ENCODE data around the gene KDM4C.
"Not testable (repeated sequence)": the region's sequence is repeated elsewhere in the genome, so short reads cannot be mapped to it uniquely, and the experiment has no call there.

KDM4C gene

DNA sequence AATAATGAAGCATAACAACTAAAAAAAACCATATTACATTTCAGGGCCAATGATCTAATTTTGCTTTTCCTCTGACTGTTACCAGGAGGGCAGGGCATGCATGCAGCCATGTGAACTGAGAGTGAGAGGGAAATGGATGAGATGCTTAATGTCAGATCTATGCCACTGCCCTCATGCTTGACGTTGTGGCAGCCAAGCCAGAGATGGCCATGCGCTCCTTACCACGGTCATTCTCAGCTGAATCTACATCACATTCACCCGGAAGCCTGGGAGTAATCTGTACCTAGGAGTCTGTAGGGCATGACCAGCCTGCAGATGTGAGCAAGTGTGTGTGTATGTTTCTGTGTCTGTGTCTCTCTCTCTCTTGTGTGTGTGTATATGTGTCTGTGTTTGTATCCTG is 183.7 kb downstream of the KDM4C start:
- DNase-seq = no peak

DNA sequence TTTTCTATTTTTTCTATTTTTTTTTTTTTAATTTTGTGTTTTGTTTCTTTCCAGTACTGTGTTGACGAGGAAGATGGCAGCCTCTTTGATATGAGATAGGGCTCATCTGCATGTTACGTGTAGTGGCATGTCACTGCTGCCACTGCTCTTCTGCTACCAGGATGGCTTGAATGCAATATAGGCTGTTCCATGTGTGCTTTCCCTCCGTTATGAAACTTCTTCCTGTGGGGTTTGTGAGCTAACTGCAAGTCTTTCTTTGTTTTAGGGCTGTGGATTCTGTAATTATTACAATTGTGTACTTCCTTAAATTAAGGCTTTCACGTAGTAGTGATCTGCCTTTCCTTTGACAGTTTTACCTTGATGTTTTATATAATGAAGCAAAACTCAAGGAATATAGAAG is 184.6 kb downstream of the KDM4C start:
- no peak for DNase-seq

DNA sequence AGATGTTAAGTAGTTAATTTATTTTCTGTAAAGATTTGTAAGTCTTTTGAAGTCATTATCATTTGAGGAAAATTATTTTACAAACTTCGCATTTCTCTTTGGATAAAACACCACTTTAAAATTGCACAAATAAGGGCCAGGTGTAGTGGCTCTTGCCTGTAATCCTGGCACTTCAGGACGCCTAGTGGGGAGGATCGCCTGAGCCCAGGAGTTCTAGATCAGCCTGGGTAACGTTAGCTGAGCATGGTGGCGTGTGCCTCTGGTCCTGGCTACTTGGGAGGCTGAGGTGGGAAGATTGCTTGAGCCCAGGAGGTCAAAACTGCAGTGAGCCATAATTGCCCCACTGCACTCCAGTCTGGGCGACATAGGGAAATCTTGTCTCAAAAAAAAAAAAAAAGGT is 185.5 kb downstream of the KDM4C start:
- no peak for DNase-seq

DNA sequence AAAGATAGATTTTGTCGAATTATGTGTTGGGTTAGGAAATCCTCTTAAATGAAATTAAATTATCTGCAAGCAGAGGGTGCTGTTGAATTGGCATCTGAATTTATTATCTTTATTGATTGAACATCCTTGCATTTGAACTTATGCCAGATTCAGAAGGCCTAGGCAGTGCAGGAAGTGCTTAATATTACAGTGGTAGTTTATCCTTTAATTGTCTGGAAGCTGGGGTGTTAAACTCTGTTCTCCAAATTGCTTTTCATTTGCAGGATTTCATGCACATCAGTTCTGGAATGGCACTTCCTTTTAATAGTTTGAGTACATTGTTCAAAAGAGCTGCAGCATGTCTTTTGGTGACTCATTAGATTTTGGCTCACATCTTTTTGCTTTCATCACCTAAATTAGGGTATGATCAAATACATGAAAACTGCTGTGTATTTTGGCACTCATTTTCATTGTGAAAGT is 186.3 kb downstream of the KDM4C start:
- no peak for DNase-seq

DNA sequence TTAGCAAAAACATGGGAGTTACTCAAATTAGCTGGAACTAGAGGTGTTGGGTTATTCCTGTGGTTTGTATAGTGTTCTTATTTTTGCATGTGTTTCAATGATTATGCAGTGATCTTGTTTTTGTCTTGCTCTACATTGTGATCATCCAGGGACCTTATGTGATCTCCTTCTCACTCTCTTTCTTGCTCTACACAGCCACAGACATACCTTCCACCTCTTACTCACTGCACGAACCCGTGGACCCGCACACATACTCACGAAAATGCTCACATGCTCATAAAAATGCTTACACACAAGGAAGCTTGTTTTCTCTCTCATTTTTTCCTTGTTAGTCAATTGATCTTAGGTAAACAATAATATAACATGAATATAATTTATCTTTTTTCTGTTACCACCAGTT is 187.1 kb downstream of the KDM4C start:
- no peak for DNase-seq

DNA sequence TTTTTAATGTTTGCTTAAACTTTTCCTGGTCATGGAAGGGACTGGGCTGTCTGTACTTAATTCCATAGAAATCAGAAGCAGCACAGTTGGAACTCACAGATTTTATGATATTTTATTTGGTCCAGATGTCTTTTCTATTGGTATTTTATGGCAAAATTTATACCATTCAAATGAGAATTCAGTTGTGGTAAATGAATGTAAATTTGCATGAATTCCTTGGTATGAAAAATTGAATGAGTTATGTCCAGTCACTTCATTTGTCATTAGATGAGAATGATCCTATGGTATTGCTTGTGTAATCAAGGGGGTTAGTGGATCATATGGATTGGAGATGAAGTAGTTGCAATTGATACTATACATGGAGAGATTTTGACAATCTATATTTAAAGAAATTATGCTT is 188.0 kb downstream of the KDM4C start:
- DNase-seq = no peak

DNA sequence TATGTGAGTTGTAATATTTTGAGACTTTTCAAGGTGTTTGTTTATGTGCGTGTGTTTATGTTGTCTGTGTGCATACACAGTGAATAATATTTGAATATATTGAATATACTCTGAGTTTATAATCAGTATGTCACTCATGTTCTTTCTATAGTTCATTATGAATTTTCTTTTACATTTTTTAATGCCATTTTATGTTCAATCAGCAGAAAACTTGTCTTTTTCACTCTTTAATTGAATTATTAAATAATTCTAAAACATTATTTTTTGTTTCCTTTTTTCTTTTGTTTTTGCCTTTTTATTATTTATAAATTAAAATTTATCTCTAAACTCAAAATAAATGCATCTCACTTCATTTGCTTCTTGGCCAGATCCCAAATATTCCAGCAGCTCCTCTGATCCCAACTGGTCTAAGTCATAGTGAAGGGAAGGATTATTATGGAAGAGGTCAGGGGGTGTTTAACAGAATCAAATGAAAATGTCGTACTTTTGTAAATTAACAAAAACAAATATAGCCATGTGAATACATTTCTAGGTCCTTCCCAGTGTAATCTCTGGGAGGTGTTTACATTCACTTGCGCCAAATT is 188.9 kb downstream of the KDM4C start:
- no peak for DNase-seq

DNA sequence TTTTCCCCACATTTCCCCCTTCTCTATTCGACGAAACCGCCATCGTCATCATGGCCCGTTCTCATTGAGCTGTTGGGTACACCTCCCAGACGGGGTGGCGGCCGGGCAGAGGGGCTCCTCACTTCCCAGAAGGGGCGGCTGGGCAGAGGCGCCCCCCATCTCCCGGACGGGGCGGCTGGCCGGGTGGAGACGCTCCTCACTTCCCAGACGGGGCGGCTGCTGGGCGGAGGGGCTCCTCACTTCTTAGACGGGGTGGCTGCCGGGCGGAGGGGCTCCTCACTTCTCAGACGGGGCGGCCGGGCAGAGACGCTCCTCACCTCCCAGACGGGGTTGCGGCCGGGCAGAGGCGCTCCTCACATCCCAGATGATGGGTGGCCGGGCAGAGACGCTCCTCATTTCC is 191.1 kb downstream of the KDM4C start:
- not testable (repeated sequence) for DNase-seq

DNA sequence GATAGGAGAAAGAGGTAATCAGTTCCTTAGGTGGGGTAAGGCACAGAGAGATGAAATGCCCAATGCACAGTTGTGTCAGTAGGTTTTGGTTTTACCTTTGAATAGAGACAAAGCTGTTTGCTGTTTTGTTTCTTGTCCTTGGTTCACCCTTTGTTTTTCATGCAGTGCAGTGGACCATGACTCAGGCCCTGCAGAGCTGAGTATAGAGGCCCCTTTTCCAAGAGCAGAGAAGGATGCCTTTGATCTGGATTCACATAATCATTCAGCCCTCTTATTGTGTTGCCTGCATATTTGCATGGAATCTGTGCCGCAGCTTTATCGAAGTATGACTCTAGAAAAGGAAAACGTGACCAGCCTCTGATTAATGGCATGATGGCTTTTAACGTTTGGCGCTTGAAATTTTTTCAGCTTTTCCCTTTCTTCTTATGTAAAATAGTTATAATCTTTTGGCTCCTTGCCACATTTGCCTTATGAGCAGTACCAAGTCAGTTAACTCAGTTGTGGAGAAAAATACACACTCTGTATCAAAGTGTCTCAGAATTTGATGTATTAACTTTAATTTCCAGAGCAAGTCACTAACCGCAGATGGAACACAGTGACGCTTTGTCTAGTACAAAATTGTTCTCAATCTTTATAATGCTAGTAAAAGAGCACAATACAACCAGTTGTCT is 197.6 kb downstream of the KDM4C start:
- no peak for DNase-seq

DNA sequence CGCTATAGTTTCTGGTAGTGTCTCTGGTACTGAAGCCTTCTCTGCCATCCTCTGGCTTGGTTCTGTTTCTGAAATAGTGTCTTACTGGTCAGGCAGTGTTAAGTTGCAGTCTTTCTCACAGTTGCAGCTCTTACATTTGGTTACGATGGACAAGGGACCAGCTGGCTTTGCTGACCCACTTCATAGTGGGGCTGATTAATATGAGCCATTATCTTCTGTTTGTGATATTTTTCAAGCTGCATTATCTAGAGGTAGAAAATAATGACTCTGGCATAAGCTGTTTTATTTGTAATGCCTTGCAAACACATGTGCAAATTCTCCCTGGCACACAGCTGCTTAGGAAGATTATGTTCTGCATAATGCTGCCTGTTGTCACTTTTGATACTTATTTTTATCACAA is 199.1 kb downstream of the KDM4C start:
- DNase-seq = no peak

DNA sequence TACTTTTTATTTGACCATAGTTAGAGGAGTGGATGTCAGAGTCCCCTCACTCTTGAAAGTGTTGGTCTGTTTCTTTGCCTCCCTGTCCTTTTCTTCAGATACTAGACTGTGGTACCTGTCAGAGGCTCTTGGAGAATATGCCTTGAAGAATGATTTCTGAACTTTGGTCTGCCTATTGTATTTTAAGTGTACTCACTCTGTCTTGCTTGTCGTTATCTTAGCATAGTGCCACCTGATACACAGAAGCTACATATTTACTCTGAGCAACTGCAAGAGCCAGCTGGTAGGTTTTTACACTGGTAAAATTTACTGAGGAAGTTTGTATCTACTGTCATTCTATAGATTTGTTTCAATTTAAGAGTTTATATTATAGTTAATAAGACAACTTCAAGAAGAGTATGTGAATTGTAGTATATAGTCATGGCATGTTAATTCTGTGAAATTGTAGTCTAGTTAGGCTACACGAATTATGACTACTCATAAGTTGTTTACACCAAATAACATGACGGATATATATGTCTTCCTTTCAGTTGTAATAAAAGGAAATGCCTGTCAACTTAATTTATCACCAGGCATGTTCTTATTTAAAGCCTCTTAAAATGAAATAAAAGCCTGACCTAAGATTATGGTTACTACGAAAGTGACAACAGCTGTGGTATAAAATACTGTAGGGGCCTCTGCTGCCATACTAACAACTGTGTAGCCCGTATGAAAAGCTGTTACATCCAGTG is 201.7 kb downstream of the KDM4C start:
- DNase-seq = no peak

DNA sequence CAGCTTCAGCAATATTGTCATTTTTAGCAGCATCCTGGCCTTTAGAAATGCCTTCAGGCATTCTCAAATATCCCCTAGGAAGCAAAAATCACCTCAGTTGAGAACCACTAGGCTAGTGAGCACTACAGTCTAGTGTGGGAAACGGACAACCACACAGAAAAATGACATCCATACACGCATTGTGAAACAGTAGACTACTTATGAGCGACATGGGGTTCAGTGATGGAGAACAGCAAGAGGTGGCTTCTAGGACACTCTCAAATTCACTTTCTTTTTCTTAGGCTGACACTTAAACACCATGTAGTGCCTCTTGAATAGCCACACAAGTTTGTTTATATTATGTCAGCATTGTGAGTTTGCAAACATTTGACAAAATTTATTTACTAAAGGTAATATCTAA is 203.0 kb downstream of the KDM4C start:
- no peak for DNase-seq

DNA sequence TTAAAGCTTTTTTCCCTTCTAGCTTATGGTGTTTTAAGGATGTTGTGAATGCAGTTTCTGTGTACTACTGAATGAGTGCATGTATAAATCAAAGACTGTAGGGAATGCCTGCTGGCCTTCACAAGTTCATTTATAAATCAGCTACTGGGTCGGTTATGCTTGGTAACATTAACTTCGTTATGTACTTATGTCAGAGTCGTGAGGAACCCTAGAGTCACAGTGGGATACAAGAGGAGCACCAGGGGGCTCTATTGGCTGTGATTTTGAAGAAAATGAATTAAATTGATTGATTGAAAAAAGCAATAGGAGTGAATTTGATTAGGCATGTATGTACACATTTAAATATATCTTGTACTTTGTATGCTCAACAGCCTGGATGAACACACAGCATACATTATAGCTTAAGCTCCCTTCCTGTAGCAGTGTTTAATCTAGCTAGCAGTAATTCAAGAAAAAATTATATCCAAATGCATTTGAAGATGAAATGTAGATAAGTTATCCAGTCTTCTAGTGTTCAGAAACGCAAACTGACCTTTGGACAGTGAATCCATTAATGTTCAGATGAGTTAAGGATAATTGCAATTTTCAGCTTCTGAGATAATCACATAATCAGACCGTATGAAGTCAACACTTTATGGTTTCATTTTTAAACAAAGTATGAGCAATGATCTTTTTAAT is 204.2 kb downstream of the KDM4C start:
- no peak for DNase-seq

DNA sequence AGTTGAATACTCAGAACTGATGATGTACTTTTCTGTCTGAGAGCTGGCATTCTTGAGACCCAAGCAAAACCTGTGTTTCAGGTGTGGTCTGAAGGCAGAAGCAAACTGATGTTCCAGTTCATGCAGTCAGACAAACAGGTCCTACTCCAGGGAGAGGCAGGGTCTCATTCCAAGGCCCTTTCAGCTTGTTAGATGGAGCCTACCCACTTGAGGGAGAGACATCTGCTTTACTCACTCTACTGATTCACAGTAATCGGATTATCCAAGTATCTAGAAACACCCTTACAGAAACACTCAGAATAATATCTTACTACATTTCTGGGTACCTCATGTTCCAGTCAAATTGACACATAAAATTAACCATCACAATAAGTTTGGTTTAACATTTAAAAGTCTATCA is 207.8 kb downstream of the KDM4C start:
- DNase-seq = no peak

DNA sequence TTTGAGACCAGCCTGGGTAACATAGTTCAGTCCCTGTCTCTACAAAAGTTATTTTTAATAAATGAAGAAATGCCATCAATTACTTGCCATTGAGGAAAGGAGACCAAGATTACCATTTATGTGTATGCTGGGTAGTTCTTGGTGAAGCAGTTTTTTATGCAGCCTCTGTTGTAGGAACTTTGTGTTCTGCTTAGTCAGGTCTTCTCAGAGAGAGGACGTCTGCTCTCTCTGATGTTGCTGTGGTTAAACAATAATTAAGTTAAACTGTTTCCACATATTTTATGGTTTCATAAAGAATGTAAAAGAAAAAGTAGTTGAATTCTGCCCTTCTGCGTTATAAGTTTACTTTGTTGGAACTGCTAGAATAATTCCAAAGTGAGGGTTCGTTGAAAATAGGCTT is 210.5 kb downstream of the KDM4C start:
- no peak for DNase-seq

DNA sequence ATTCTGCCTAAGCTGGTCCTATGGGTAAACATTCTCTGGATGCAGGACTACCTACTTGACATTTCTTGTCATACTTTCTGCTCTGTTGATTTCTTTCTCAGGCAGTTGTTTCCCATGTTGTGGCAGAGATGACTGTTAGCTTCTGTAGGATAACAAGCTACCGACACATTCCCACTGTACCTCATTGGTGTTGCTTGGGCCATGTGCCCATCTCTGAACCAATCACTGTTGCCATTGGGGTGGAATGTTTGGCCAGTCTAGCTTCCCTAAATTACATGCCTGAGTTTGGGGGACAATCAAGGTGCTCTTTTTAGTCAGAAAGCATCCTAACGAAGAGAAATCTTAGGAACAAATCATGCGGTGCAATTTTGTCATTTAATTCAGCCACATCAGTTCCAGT is 212.0 kb downstream of the KDM4C start:
- no peak for DNase-seq

DNA sequence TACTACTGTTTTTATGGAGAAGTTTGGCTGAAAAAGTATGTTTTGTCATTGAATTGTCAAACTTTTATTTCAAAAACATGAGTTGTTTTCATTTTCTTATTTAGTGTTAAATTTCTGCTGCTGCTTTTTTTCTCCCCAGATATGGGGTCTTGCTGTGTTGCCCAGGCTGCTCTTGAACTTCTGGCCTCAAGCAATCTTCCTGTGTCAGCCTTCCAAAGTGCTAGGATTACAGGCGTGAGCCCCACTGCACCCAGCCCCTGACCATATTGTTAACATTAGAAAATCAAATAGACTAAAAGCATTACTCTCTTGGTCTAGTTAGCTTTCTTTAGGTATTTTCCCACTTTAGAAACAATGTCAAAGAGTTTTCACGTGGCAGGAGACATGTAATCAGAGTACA is 215.3 kb downstream of the KDM4C start:
- DNase-seq = no peak

DNA sequence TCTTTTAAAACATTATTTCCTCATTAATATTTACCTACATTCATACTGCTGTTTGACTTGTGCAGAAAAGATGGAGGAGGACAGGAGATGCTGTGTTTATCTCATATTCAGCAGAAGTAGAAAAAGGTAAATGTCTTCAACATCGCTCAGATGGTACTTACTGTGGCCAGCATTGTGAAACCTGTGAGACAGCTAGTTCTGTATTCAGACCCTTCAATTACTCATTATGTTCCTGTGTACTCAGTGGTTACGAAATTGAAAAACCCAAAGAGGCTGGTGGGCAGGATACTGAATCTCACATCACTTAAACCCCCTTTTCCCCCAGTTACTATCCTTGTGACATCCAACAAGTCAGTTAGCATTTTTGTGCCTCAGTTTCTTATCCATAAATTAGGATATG is 216.0 kb downstream of the KDM4C start:
- DNase-seq = no peak

DNA sequence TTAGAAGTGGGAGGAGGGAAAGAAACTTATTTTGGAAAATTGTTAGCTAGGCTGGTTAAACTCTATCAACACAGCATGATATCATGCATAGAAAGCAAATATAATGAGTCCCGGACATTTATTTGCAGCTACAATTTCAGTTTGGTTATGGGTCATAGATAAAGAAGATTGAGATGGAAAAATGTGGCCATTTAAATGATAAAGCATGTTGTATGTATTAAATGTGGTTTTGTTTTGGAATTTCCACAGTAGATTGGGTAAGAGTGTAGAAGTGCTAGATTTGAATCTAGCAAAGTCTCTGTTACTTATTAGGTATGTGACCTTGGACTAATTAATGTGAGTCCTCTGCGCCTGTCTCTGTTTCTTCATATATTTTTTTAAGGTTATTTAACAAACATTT is 217.4 kb downstream of the KDM4C start:
- DNase-seq = no peak

DNA sequence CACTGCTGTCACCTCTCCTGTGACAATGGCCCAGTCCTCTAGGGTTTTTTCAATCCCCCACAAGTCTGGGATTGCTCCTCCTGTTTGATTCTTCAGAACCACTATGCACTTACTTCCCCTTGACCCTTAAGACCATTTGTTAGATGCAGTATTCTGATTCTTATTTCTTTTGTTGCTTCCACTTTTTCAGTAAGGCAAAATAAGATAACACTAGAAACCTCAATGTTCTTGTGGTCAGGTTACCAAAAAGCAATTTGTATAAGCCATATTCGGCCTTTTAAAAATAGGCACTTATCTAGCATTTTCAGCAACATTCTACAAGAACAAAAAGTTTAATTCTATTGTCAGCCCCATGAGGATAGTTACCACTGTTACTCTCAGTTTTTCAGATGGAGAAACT is 220.0 kb downstream of the KDM4C start:
- no peak for DNase-seq

DNA sequence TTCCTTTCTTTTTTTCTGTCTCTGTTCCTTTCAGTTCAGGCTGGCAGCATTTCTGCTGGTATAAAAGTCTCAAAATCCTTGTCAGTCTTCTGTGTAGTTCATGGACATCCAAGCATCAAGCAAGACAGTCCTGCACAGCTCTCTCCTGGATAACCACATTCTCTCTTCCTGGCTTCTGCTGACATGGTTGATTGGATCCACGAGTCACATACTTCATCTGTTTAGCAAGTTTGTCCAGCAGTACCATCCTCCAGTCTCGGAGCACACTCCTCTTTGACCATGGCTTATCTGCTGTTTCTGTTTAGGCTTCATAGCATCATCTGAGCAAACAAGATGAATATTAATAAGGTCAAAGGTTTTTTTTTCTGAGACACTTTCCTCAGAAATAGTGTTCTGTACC is 220.8 kb downstream of the KDM4C start:
- no peak for DNase-seq

DNA sequence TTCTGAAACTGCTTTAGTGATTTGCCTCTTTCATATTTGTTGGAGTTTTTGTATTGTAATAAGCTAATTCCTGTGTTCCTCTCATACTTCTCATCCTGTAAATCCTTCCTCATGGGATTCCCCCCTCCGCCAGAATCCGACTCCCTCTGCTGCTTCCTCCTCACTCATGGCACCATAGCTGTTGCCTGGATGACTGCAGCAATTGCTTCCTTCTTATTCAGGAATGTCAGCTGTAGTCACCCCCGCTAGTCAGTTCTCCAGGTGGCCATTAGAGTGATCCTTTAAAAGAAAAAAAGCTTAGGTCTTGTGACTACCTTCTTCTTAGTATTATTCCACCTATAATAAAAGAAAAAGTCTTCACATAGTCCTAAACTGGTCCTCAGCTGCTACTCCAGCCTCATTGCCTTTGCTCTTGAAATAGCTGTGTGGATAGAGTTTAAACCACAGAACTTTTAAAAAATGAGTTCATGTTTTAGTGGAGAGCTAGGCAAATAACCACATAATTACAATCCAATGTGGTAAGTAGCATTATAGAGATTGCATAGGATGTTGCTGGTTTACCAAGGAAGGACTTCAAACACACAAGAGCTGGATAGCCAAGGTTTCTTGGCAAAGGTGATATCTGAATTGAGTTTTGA is 227.3 kb downstream of the KDM4C start:
- no peak for DNase-seq

DNA sequence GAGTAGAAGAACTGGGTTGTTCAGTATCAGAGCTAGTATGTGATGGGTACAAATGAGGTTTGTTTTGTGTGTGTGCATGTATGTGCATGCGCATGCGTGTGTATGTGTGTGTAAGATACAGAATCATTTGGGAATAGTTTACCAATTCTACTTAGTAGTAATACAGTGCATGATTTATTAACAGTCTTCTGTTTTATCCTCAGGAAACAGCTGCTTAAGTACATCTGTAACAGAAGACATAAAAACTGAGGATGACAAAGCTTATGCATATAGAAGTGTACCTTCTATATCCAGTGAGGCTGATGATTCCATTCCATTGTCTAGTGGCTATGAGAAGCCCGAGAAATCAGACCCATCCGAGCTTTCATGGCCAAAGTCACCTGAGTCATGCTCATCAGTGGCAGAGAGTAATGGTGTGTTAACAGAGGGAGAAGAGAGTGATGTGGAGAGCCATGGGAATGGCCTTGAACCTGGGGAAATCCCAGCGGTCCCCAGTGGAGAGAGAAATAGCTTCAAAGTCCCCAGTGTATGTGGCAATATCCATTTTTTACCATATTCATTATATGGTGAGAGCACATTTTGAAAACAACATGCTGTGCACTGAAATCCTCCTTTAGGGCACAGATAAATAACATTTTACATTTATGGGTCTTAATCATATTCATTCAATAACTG is 228.5 kb downstream of the KDM4C start:
- DNase-seq = no peak

Measured in stimulated activated CD4-positive, alpha-beta T cell treated with anti-CD3 and anti-CD28 coated beads, Interleukin-2, amount 100 ng/mL, for 24 hours (primary cell).